Mammary epithelial cell (primary cell): ENCODE results near the gene NPVF.

ENCODE experiments used
- CTCF ChIP-seq, 2 donors: IDR thresholded peaks in 1 of 2; conservative IDR thresholded peaks in 1 of 2; 2 replicates each; pipeline ENCODE4 v1.5.1; 2011 to 2012; ENCODE audit warnings: inconsistent platforms in 2 of 2, low read length in 2 of 2, mild to moderate bottlenecking in 2 of 2, control low read depth in 1 of 2, low read depth in 1 of 2; ENCODE audit not compliant: insufficient read depth in 1 of 2; ENCODE audit errors: extremely low read depth in 1 of 2
- EZH2 ChIP-seq: IDR thresholded peaks from 2 replicates; pipeline ENCODE4 v1.6.1; 2012; ENCODE audit warnings: low read length, inconsistent platforms, borderline replicate concordance

DNA sequence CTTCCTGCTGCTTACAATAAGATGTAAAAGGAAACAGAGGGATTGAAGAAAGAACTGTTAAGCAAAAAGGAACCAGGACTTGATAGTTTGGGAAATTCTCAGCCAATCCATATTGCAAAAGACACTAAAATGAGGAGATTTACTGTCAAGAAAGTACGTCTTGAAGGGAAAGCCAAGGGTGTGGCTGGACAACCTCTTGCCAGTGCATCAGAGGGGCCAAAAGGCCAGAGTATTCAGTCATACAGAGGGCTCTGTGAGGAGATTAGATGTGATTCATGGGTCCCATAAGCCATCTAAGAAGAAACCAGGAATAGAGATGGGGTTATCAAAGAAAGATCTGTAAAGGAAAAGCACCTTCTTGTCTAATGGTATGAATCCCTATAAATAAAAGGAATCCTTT lies 25.4 kb upstream of the NPVF start:
- TF ChIP-seq CTCF (conservative IDR thresholded peaks at IDR 0.05 in 1 of 2, IDR thresholded peaks at IDR 0.05 in 1 of 2; ENCODE audit: extremely low read depth in 1 of 2, insufficient read depth in 1 of 2, low read depth in 1 of 2, low read length in 2 of 2) (no peak), EZH2 (no peak)
